ENCODE measurements around the gene FBXW10. TPM values are rescaled to one million over a fixed set of nuclear protein-coding genes. Genes with fewer than 3 reads are reported as not detected.
"Not testable (repeated sequence)": the region's sequence is repeated elsewhere in the genome, so short reads cannot be mapped to it uniquely, and the experiment has no call there.

The FBXW10 gene
- under 1 TPM in 2 of 4 donors, not detected in 2; 0.09 to 0.19 TPM for total RNA-seq

- DNase-seq; intact Hi-C loops (cut with DNase I); H3K27ac ChIP-seq; H3K9me3 ChIP-seq; H3K36me3 ChIP-seq; H3K27me3 ChIP-seq: not testable (repeated sequence)
- 63% methylated on average over 5 of the region's 10 CpGs; no CpG with 5 or more reads in 1 of the 2 donors for WGBS, 2 donors
- Histone ChIP-seq H3K4me3 (peak within 1 kb of the TSS in 2 of 4 donors; percentile 16 to 30), H3K4me1 (peaks cover 0 to 19% (median 0%) of the 10 kb centered on the region in 3 donors)
Measured at GRCh38 chr17:18743699-18744421, at the start of gene FBXW10. Gene FBXW10 (plus strand): TSS chr17:18744054. CDS start chr17:18744245, 191 bp downstream.

- intact Hi-C loops (cut with DNase I); H3K36me3 ChIP-seq; H3K9me3 ChIP-seq; DNase-seq; H3K4me1 ChIP-seq; H3K27me3 ChIP-seq; H3K4me3 ChIP-seq; H3K27ac ChIP-seq: not testable (repeated sequence)
- WGBS, 2 donors, result 40% methylated on average over 1 of the region's 2 CpGs; no CpG with 5 or more reads in 1 of the 2 donors
Measured at GRCh38 chr17:18695143-18695542, 48.7 kb upstream of the FBXW10 start.

DNA sequence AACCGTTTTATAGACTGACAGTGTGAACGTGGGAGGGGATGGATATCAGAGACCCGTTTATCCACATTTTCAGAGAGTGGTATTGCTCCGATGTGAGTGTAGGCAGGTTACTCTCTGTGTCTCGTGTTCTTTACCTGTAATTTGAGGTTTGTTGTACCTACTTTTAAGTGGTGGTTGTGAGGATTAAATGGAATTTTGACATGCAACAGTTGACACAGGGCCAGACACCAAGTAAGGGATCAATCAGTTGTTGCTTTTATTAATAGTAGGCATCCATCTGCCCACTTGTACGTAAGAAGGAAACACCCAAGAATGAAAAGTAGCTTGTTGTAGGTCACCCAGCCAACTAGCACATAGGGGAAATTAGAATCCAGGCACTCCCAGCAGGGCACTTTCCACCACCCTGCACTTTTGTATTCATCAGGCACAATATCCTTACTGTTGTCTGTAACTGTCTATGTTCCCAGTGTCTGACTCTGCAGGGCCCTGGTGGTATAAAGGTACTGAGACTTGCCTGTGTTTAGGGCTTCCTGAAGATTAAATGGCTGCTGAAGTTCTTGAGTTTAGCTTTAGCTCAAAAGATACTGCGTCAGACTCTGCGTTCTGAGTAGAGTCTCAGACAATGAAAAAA is 45.3 kb upstream of the FBXW10 start:
- Histone ChIP-seq H3K27ac (peak overlapping the region in 1 of 4 donors; percentile 70), H3K4me3 (peak overlapping the region; percentile 28 to 61 (median 50))
- H3K27me3 ChIP-seq; H3K9me3 ChIP-seq; H3K4me1 ChIP-seq; intact Hi-C loops (cut with DNase I); H3K36me3 ChIP-seq; DNase-seq: not testable (repeated sequence)
- 42 to 81% methylated on average over 5 to 7 of the region's 8 CpGs for WGBS, 2 donors

DNA sequence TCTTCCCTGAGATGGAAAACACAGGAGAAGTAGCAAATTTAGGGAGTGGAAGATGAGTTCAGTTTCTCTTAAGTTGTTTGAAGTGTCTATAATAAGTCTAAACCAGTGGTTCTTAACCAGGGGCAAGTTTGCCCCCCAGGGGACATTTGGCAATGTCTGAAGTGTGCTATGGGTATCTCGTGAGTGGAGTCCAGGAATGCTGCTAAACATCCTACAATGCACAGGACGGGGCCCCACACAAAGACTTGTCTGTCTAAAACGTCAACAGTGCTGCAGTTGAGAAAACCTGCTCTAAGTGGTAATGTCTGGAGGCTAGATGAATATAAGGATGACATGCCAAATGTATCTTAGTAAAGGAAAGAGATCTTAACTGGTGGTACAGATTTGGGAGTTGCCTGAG is 37.9 kb upstream of the FBXW10 start:
- H3K27me3 ChIP-seq; H3K36me3 ChIP-seq; H3K4me3 ChIP-seq; H3K4me1 ChIP-seq; DNase-seq; H3K27ac ChIP-seq; intact Hi-C loops (cut with DNase I); H3K9me3 ChIP-seq: not testable (repeated sequence)
- 79 to 93% methylated on average over 3 of the region's 3 CpGs for WGBS, 2 donors

DNA sequence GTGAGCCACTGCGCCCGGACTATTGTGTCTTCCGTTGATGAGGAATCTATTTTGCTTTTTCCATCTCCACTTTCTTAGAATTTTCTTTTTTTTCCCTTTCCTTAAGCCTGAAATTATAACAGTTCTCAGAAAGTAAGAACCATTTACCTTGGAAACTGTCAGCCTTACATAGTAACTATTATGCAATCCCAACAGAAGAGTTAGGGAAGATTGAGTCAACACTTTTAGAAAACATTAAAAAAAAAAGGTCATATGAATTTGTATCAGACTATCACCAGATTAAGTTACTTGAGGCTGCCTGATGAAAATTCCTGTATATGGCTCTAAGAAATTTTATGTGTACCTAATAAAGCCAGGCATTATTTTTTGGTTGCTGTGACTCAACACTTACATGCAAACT is 35.6 kb upstream of the FBXW10 start:
- H3K9me3 ChIP-seq; H3K27ac ChIP-seq; H3K36me3 ChIP-seq; intact Hi-C loops (cut with DNase I); DNase-seq; H3K4me3 ChIP-seq; H3K4me1 ChIP-seq; H3K27me3 ChIP-seq: not testable (repeated sequence)
- 90% methylated on average over 3 of the region's 3 CpGs for WGBS, 2 donors

- DNase-seq; H3K27ac ChIP-seq; H3K4me3 ChIP-seq; H3K4me1 ChIP-seq; H3K9me3 ChIP-seq; H3K36me3 ChIP-seq; intact Hi-C loops (cut with DNase I); H3K27me3 ChIP-seq: not testable (repeated sequence)
- TF ChIP-seq, protein P1, sequence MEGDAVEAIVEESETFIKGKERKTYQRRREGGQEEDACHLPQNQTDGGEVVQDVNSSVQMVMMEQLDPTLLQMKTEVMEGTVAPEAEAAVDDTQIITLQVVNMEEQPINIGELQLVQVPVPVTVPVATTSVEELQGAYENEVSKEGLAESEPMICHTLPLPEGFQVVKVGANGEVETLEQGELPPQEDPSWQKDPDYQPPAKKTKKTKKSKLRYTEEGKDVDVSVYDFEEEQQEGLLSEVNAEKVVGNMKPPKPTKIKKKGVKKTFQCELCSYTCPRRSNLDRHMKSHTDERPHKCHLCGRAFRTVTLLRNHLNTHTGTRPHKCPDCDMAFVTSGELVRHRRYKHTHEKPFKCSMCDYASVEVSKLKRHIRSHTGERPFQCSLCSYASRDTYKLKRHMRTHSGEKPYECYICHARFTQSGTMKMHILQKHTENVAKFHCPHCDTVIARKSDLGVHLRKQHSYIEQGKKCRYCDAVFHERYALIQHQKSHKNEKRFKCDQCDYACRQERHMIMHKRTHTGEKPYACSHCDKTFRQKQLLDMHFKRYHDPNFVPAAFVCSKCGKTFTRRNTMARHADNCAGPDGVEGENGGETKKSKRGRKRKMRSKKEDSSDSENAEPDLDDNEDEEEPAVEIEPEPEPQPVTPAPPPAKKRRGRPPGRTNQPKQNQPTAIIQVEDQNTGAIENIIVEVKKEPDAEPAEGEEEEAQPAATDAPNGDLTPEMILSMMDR (IDR thresholded peaks at IDR 0.05), result peak; percentile 17 to 69 (median 56)
- 12 to 18% methylated on average over 6 to 7 of the region's 7 CpGs for WGBS, 2 donors
Measured at GRCh38 chr17:18712354-18712999, 31.4 kb upstream of the FBXW10 start.

DNA sequence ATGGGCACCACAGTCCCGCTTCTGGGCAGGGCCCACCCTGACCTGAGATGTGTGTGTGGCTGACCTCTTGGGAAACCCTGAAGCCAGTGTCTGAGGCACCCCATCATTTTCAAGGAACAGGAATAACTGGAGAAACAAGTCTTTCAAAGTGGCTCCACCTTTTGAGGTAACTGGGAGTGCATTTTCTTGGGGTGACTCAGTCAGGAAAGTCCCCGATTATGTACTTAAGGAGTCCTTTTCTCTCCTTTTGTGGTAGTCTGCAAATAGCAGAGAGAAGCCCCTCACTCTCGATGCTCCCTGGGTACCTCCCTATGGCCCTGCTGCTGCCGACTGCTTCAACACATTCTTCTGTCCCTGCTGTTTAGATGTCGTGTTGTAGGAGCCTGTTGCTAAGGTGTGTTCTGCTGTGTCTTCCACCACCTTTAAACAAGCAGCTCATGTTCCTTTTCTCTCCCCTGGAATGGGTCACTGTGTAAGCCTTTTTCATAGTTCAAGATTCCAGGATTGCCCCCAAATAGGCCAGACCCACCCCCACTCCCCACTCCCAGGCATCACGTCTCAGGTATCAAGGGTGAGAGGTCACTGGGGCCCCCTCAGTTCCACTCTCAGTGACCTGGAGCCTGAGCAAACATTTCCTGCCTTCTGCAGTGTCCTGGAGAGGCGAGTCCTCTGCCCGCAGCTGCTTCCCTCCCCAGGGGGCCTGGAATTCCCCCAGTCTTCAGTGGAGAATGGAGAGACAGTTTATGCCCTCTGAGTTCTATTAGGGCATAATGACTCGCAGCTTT is 25.0 kb upstream of the FBXW10 start:
- H3K4me3 ChIP-seq; H3K36me3 ChIP-seq; intact Hi-C loops (cut with DNase I); DNase-seq; H3K9me3 ChIP-seq; H3K27me3 ChIP-seq: not testable (repeated sequence)
- Histone ChIP-seq H3K27ac (peak overlapping the region; percentile 82 to 92 (median 87)), H3K4me1 (peaks cover 3 to 40% (median 7%) of the 10 kb centered on the region in 3 donors)
- WGBS, 2 donors, result 30 to 60% methylated on average over 4 to 7 of the region's 9 CpGs

- H3K4me3 ChIP-seq; H3K27me3 ChIP-seq; DNase-seq; intact Hi-C loops (cut with DNase I); H3K9me3 ChIP-seq; H3K36me3 ChIP-seq: not testable (repeated sequence)
- 53 to 63% methylated on average over 12 of the region's 12 CpGs for WGBS, 2 donors
- Histone ChIP-seq H3K27ac (peak overlapping the region; percentile 82 to 92 (median 87)), H3K4me1 (peaks cover 3 to 40% (median 7%) of the 10 kb centered on the region in 3 donors)
Measured at GRCh38 chr17:18719428-18720110, 24.3 kb upstream of the FBXW10 start.

- H3K4me3 ChIP-seq; H3K36me3 ChIP-seq; DNase-seq; H3K27me3 ChIP-seq; H3K9me3 ChIP-seq; intact Hi-C loops (cut with DNase I): not testable (repeated sequence)
- Histone ChIP-seq H3K27ac (peak overlapping the region in 3 of 4 donors; percentile 59 to 92 (median 88)), H3K4me1 (peaks cover 3 to 40% (median 7%) of the 10 kb centered on the region in 3 donors)
- WGBS, 2 donors, result 20 to 50% methylated on average over 1 of the region's 12 CpGs
Measured at GRCh38 chr17:18721775-18722547, 21.9 kb upstream of the FBXW10 start.

- H3K4me3 ChIP-seq; intact Hi-C loops (cut with DNase I); DNase-seq; H3K27me3 ChIP-seq; H3K9me3 ChIP-seq; H3K36me3 ChIP-seq: not testable (repeated sequence)
- 57 to 61% methylated on average over 4 of the region's 5 CpGs for WGBS, 2 donors
- Histone ChIP-seq H3K4me1 (peaks cover 3 to 39% (median 7%) of the 10 kb centered on the region in 3 donors), H3K27ac (peak overlapping the region; percentile 34 to 81 (median 59))
Measured at GRCh38 chr17:18722612-18723011, 21.2 kb upstream of the FBXW10 start.
